ENCODE measurements around the gene FAM124B.
"Not testable (repeated sequence)": the region's sequence is repeated elsewhere in the genome, so short reads cannot be mapped to it uniquely, and the experiment has no call there.

Gene FAM124B

DNA sequence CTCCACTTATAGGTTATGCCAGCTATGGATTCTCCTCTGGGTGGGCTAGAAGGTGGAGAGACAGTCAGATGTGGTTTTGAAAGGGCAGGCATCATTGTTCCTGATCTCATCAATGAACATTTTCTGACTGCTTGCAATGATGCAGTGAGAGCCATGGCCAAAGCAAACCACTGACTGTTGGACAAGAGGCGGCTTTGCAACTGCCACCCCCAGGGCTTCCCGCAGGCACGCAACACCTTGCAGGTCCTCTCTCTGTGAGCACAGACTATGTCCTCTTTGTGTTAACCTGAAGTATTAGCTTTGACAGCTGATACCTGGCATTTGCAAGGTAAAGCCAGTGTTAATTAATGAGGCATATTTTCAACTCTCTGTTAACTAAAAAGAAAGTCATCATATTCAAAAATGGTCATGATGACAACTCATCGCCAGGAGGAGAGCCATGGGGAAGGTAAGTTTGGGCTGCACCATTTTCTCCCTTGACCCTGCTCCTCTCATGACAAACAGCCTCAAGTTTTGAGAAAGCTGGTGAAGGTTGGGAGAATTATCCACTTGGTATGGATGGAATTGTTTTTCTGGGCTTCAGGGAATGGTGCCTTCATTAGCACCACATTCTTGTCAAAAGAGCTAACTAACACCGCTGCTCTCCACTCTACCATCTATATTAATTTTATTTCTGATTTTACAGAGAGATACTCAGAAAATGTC, 14.9 kb upstream of the FAM124B start:
- no peak for DNase-seq (ENCODE audit: low read depth, low spot score)

DNA sequence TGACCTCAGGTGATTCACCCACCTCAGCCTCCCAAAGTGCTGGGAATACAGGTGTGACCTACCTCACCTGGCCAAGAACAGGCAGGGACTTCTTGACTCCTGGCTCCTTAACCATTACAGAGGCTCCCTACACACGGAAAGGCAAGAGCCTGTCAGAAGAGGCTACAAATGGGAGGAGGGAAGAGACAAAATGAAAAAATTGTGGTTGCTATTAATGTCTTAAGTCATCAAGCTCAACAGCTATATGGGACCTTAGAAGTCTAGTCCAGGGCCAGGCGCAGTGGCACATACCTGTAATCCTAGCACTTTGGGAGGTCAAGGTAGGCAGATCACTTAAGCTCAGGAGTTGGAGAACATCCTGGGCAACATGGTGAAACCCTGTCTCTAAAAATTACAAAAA, 11.5 kb upstream of the FAM124B start:
- DNase-seq (ENCODE audit: low read depth, low spot score), result no peak

DNA sequence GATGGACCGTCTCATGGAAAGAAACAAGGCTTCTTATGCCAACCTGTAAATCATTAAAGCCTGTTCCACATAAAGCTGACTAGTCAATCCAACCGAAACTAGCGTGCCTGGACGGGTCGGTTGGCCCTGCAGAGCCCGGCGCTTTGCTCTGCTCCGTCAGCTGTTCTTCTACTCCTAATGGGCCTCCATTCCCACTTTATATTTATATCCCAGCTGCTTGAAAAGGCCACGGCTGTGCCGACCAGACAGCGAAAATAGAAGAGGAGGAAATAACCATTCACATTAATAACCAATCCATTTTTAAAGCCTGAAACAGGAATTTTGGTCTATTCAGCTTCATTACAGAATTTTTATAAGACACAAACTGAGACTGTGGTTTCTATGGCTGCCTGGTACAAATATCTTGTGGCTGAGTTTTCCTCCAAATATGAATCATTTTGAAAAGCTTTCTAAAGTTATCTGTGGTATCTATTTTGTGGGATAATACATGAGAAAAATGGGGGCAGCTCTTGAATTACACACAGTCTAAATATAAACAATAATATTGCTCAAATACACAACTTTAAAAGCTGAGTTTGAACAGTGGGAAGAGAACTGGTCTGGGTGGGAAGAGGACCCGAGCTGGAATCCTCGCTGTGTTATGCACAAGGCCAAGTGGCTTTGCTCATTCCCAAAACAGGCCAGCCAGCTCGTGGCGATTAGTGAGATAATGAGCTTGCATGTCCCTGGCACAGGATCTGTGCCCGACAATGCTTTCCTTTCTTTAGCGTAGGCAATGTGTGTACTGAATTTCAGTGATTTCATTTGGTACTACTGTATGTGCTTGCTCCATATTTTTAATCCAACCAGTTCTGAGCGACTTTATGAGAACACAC, 10.5 kb upstream of the FAM124B start:
- DNase-seq (ENCODE audit: low read depth, low spot score), result no peak

DNA sequence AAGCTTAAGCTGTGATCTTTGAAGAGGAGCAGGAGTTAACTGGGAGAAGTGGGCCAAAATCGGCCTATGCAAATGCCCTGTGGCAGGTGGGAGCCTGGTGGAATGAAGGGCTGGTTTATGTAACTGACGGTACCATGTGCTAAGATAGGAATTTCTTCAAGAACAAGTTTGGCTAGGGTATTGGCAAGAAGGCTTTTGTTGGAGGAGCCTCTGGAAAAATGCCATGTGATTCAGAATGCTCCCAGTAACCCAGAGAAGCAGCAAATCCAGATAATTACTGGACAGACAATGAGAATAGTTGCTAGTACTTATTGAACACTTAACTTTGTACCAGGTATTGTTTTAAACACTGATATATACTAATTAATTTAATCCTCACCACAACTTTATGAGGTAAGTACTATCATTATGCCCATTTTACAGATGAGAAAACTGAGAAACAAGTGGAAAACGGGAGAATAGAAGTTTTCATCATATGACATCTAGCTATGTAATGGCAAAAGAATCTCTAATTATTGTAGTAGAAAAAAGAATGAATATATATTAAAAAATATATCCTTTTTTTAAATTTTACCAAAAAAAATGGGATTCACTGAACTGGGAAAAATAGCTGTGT, 9.1 kb upstream of the FAM124B start:
- no peak for DNase-seq (ENCODE audit: low read depth, low spot score)

DNA sequence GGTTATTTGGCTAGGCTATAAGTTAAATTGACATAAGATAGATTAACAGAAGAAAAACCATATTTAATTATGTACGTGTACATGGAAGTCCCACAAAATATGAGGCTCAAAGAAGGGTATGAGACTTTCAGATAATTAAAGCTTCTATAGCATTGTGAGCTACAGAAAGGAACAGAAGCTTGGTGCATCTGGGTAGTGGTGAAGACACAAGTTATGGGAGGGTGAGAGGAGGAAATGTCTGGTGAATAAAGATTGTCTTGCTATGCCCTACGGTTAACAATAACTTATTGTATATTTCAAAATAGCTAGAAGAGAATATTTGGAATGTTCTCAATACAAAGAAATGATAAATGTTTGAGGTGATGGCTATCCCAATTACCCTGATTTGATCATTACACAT, 6.8 kb upstream of the FAM124B start:
- DNase-seq (ENCODE audit: low read depth, low spot score), result no peak

DNA sequence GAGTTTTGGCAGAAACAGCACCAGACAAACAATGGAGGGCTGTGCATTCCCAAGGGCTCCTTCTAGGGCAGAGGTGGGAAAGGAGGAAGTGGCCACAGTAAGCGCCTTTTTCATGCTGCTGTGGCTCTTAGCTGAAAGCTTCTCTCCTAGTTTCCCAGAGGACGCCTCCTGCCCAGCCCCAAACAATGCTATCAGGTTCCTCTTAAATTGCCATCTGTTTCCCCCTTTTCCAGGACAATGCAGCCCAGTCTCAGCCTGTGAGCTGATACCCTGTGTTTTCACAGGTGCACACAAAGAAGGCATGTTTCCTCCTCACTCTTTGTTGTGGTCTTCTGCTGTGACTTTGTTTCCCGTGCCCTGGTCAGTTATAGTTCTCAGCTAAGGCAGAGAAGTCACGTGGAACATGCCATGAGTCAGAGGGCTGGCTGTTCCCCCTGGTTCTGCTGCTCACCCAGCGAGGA, 5.4 kb upstream of the FAM124B start:
- no peak for DNase-seq (ENCODE audit: low read depth, low spot score)

DNA sequence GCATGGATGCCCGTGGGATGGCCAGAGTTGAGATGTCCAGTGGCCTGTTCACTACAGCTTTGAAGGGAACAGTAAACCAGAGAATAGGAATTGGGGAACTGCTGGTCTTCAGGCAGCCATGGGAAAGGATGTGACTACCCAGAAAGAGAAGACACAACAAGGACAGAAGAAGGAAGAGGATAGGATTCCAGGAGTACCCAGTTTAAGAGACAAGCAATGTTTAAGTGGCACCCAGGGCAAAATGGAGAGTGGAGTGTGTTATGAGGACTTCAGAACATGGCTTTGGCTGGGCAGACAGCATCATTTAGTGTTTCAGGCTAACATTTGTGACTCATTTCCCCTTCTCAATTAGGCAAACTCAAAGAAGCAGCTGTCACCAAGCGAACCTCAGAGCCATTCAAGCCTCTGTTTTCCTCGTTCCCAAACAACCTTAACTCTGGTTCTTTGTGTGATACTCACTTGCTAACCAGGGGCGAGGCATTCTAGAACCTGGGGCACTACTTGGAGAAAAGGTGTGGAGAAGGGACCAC, 4.0 kb upstream of the FAM124B start:
- DNase-seq (ENCODE audit: low read depth, low spot score), result no peak

DNA sequence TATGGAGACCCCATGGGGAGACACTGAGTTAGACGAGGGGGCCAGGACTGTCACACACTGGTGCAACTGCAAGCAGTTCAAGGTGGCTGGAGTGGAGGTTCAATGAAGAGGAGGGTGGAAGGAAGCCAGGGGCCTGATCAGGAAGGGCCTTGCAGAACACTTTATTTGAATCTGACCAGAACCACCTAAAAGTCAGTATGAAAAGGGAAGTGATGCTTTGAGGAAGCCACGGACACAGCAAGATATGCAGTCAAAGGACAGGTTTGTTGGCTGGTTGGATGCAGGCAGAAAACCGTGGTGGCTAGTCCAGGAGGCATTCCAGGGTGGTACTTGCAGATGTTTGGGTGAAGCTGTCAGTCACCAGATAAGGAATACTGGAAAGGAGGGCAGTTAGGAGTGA, 3.5 kb upstream of the FAM124B start:
- DNase-seq (ENCODE audit: low read depth, low spot score), result no peak

DNA sequence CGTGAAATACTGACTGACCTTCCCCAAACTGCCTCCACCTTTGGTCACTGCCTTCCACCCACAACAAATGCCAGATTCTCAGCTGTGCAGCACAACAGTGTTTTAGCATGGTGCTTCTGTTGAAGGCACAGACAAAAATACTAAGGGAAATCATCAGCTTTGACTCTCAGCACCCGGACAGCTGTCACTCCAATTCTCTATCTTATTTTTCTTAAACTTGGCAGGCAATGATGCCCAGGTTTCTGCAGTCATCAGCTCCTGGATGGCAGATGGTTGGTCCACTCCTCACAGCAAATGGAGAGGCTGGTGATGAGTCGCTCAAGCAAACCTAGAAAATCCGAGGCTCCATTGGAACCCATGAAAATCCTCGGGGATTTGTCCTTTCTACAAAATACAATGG, 2.9 kb upstream of the FAM124B start:
- no peak for DNase-seq (ENCODE audit: low read depth, low spot score)

DNA sequence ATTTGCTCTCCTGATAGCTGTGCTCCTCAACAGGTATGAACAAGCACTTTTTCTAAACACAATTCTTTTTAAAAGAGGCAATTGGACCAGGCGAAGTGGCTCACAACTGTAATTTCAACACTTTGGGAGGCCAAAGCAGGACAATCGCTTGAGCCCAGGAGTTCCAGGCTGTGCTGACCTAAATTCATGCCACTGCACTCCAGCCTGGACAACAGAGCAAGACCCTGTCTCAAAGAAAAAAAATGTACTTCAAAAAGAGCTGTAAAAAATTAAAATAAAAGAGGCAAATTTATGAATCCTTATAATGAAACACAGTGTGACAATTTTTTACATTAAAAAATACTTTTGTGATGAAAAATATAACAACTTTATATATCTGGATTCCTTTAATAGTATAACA, 1.8 kb upstream of the FAM124B start:
- no peak for DNase-seq (ENCODE audit: low read depth, low spot score)

DNA sequence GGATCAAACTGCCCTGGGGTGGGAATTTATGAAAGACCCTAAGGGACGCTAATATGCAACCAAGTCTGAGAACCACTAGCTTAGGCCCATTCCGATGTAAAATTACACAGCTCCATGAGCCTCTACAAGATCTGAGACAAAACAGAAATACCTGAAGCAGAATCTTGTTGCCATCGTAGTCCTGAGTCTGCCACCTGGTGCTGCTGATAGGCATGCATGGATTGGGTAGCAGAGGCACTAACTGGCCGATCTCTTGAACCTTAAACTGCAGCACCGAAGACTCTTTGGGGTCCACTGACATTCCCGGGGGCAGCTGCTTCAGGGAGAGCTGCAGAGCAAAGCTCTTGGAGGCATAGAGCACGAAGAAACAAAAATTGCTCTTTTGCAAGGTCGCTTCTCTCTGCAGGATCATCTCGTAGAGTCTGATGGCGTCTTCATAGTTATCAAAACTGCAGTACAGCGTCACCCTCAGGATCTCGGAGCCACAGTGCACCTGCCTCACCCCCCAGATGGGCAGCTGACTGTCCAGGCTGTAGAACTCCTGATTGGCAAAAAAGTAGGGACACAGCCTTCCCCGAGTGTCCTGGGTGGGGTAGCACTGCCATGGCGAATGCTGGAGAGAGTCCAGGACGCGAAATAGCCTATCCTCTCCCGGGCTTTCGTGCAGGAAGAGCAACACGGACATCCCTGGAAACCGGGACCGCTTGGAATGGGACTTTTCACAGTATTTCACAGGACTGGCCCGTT, 848 bp downstream of the FAM124B start:
- no peak for DNase-seq (ENCODE audit: low read depth, low spot score)

DNA sequence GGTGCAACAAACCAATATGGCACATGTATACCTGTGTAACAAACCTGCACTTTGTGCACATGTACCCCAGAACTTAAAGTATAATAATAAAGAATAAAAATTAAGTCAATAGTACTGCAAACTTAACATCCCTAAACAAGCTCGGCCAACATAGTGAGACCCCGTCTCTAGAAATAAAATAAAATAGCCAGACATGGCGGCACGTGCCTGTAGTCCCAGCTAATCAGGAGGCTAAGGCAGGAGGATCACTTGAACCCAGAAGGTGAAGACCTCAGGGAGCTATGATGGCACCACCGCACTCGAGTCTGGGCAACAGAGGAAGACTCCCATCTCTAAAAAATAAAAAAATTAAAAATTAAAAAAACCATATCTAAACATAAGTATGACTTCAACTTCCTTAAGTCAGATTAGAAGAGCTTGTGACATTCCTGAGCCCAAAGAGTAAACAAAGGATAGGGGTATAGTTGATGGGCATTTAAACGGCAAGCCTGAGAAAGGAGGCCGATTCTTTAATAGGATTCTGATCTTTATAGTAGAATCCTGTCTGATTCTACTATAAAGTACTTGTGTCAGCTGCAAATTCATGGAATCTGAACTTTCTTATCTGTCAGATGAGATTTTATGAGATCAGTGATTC, 1.6 kb downstream of the FAM124B start:
- no peak for DNase-seq (ENCODE audit: low read depth, low spot score)

DNA sequence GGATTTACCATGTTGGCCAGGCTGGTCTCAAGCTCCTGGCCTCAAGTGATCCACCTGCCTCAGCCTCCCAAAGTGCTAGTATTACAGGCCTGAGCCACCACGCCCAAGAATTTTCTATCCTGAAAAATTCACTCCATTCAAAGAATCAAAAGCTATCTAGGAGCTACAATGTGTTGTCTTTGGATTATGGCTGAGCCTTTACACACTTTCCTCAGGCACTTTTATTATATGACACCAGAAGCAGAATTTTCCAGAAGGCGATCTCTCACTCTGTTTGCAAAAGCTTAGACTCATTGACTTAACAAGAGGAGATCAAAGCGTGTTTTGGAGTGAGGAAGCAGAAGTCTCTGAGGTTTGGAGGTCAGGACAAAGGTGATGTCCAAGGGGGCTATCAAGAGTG, 3.6 kb downstream of the FAM124B start:
- no peak for DNase-seq (ENCODE audit: low read depth, low spot score)

DNA sequence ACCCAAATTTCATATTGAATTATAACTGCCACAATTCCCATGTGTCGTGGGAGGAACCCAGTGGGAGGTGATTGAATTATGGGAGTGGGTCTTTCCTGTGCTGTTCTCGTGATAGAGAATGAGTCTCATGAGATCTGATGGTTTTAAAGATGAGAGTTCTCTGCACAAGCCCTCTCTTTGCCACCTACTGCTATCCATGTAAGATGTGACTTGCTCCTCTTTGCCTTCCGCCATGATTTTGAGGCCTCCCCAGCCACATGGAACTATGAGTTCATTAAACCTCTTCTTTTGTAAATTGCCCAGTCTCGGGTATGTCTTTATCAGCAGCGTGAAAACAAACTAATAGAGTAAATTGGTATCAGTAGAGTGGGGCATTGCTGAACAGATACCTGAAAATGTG, 4.8 kb downstream of the FAM124B start:
- not testable (repeated sequence) for DNase-seq (ENCODE audit: low read depth, low spot score)

DNA sequence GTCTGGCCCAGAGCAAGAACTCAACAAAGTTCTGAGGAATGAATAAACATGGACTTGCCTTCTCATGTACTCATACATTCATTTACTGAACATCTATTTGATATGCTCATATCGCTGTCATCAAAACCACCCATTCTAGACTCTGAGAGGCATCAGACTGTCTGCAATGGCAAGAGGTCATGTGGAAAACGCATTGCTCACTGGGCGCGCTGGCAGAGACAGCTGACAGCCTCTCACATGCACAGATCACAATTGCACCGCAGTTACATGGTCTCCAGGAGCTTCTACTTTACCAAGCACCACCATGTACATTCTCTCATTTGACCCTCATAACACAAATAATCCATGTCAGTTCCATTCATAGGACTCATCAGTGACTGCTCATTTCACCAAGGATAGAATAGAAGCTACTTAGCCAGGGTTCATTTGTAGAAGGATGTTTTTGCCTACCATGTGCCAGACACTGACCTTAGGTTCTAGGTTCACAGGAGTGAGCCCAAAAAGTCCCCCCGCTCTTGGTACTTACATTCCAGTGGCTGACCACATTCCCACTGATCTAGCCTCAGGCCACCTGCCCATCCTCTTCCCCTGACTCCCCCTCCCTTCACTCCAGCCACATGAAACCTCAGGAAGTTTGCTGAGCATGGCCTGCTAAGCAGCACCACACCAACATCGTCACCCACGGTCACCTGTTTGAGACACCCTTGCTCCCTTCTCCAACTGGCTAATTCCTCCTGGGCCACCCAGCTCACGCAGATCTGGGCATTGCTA, 6.1 kb downstream of the FAM124B start:
- no peak for DNase-seq (ENCODE audit: low read depth, low spot score)

DNA sequence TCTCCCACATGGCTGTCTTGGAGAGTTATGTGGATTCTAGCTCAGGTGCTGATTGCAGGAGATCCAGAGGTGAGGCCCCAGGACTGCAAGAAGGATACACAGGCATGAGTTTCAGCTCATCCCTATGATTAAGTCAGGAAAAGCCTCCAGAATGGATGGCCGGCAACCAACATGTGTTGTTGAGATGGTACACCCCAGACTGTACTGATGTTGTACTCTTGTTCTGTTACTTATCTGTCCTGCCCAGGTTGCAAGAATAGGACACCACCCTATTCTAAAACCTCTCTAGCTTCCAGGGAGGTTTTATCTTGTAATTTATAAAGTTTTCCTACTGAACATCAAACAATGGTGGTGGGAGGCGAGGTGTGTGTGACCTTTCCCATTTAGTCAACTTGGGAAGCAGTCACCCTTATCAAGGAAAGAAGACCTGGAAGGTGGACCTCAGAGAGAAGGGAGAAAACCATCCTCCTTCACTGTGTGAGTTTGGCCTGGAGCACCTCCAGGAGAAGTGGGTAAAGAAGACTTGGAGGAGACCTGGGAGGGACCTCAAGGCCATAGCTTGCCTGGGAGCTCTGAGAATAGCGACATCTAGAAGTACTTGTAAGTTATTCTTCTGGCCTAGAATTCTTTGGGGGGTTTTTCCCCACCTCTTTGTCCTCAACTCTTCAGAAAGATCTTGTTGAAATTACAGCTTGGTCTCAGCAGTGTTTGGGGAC, 8.6 kb downstream of the FAM124B start:
- DNase-seq (ENCODE audit: low read depth, low spot score), result no peak

DNA sequence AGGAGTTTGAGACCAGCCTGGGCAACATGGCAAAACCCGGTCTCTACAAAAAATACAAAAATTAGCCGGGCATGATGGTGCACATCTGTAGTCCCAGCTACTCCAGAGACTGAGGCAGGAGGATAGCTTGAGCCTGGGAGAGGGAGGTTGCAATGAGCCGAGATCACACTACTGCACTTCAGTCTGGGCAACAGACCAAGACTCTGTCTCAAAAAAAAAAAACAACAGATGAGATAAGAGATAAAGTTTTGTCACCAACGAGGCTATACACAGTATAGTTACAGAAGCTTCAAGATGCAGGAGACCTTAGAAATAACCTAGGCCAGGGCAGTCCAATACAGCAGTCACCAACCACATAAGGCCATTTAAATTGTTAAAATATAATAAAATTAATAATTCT, 9.4 kb downstream of the FAM124B start:
- DNase-seq (ENCODE audit: low read depth, low spot score), result no peak

DNA sequence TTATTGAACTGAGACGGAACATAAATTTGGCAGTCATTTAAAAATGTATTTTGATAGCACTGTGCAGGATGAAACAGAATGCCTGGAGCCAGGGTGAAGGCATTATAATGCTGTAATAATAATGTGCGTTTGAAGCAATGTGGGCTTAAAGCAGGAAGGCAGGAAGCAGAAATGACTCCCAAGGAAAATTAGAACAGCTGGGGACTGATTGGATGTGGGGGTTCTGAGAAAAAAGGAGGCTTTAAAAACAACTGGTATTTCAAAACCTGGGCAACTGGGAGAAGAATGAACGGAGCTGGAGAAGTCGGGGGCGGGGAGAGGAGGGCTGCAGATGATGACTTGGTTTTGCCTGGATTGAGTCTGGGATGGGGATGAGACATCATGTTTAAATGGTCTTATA, 12.6 kb downstream of the FAM124B start:
- DNase-seq (ENCODE audit: low read depth, low spot score), result no peak

DNA sequence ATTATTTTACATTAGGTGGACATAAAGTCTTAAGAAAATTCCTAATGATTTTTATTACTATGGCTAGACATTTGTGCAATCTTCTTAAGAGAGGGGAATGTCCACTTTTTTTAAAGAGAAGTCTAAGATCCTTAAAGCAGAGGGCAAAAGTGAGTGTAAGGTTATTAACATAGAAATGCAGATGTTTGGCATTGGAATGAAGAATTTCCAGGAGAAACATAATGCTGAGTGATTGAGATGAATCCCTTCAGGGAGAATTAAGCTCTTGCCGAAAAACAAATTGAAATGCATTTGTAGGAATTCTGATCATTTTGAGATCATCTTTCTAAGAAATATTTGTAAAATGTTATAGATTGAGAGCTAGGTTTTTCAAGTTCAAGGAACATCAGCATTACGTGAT, 15.0 kb downstream of the FAM124B start:
- DNase-seq (ENCODE audit: low read depth, low spot score), result no peak

All from brain pericyte (primary cell).